ENCODE measurements around the gene GPR107.
A peak's percentile ranks its signal among the peaks of the same experiment; 100 is the strongest.

GPR107 gene

GRCh38 chr9:130027533-130028365 lies 26.0 kb upstream of the GPR107 start:
- DNase-seq (ENCODE audit: low spot score): no peak

GRCh38 chr9:130028493-130029222 lies 25.0 kb upstream of the GPR107 start:
- no peak for DNase-seq (ENCODE audit: low spot score)

GRCh38 chr9:130029223-130029973 lies 24.3 kb upstream of the GPR107 start:
- no peak for DNase-seq (ENCODE audit: low spot score)

GRCh38 chr9:130030651-130031127 lies 23.0 kb upstream of the GPR107 start:
- no peak for DNase-seq (ENCODE audit: low spot score)

DNA sequence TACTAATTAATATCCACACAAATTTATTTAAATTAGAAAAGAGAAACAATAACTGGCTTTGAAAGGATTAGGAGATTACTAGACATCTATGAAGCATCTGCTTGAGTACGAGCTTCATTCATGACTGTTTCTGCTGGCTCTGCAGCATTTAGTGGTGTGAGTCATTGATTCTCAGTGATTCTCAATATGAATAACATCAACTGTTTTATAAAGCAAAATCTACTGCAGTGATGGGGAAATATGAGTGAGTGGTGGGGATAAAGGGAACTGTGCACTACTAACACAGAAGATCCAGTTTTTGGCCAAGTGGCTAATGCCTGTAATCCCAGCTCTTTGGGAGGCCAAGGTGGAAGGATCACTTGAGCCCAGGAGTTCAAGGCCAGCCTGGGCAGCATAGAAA lies 19.1 kb upstream of the GPR107 start:
- peak; percentile 59 for DNase-seq (ENCODE audit: low spot score)

GRCh38 chr9:130036099-130036498 lies 17.6 kb upstream of the GPR107 start:
- no peak for DNase-seq (ENCODE audit: low spot score)

DNA sequence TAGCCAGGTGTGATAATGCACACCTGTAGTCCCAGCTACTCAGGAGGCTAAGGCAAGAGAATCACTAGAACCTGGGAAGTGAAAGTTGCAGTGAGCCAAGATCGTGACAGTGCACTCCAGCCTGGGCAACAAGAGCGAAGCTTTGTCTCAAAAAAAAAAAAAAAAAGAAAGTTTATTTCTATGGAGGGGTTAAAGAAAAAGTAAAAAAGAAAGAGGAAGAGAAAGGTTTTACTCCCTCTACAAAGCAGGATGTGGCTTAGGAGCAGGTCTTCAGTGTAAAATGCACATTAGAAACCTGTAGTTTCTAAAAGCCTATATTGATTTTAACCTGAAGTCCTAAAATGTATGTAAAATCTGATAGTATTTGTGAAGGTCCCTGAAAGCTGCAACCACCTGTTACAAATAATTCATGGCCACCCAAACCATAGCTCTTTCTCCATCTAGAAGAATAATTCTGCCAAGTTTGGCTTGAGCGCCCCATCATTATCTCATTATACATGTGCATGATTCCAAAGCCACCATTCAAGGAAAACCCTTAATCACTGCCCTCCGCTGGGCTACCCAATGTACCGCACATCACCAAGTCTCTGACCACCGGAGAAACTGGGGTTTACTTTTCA lies 14.1 kb upstream of the GPR107 start:
- no peak for DNase-seq (ENCODE audit: low spot score)

GRCh38 chr9:130040984-130041647 lies 12.6 kb upstream of the GPR107 start:
- no peak for DNase-seq (ENCODE audit: low spot score)

GRCh38 chr9:130041648-130042405 lies 11.9 kb upstream of the GPR107 start:
- peak; percentile 54 for DNase-seq (ENCODE audit: low spot score)

- peak; percentile 60 for DNase-seq (ENCODE audit: low spot score)
These were observed 11.3 kb upstream of the GPR107 start for GRCh38 chr9:130042406-130042884.

DNA sequence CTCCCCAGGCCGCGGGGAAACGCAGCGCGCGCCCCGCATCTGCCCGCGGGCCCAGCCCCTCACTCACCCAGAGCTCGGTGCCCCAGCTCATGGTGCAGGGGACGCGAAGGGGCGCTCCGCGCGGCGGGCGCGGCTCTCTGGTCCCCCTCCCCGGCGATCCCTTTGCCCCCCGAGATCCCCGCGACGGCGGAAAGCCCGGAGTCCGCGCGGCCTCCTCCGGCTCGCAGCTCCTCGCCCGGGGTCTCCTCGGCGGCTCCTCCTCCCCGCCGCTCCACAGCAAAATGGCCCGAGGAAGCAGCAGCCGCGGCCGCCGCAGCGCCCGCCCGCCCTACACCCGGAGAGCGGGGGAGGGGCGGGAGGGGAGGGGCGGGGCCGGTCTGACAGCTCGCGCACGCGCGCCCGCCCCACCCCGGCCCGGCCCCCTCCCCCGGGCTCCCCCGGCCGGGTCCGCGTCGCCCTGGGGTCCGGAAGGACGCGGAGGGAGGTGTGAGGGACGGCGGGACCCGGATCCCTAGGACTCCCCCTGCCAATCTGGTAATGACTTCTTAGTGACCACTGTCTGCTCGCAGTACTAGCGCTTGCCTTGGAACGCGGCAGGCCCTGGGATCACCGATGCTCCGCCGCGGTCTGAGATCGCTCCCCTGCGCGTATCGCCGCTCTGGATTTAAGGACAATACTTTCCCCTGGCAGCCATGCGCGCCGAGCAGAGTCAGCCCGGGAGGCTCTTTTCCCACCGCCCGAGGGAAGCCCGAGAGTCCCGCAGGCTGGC lies 10.6 kb upstream of the GPR107 start, which contains the start of gene FNBP1:
Gene FNBP1 (minus strand): TSS at position 305 of the 769 bp plus-strand sequence. CDS start 214 bp downstream, at position 91.
- DNase-seq (ENCODE audit: low spot score): peak; percentile 98

DNA sequence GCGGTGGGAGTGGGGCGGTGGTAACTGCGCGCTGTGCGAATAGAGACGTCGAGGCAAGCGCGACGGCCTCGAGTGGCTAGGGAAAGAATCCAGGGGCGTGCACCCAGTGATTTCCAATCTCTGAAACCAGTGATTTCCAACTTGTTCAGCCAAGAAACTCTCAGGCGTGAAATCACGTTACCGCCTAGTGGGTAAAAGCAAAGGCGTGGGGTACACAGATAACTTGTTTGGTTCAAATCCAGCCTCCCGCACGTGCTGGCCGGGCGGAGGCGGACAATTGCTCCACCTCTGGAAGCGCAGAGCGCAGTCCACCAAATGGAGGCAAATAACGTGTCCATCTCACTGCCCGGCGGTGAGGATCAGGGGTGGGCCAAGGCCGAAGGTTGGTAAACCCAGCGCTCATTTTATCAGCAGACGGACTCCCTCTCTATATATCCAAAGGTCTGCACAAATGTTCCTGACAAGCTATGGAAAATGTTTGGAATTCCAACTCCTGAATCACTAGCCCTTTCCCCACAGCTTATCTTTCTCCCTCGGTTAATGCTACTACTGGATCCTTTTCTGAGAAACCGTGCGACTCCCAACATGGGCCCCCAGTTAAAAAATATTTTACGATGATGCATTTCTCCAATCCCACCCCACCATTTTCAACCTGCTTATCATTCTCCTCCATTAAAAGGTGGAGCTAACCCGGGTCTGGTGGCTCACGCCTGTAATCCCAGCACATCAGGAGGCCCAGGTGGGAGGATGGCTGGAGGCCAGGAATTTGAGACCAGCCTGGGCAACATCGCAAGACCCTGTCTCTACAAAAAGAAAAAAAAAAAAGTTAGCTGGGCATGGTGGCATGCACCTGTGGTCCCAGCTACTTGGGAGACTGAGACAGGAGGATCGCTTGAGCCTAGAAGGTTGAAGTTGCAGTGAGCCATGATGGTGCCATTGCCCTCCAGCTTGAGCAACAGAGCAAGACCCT lies 9.8 kb upstream of the GPR107 start:
- peak; percentile 64 for DNase-seq (ENCODE audit: low spot score)

- DNase-seq (ENCODE audit: low spot score): no peak
These were observed 7.8 kb upstream of the GPR107 start for GRCh38 chr9:130045725-130046450.

DNA sequence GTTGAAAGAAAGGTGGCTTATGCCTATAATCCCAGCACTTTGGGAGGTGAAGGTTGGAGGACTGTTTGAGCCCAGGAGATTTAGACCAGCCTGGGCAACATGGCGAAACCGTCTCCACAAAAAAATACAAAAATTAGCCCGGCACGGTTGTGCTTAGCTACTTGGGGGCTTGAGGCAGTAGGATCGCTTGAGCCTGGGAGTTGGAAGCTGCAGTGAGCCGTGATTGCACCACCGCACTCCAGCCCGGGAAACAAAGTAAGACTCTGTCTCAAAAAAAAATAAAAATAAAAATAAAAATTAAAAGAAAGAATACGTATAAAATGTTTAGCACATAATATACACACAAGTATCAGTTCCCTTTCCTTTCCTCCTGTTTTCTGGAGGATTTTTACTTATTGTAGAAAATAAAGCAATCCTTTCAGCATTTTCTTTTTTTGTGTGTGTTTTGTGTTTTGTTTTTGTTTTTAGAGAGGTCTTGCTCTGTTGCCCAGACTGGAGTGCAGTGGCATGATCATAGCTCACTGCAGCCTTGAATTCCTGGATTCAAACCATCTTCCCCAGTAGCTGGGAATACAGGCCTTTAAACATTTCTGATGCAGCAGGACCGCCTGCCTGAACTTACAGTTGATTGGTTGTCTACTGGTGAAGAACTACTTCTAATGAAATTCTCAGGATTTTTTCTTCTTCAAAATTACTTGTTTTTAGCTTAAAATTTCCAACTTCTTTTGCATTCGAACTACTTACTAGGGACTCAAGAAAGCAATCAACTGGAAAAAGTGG lies 4.1 kb upstream of the GPR107 start:
- no peak for DNase-seq (ENCODE audit: low spot score)

- DNase-seq (ENCODE audit: low spot score): no peak
These were observed 3.2 kb upstream of the GPR107 start for GRCh38 chr9:130050462-130050861.

GRCh38 chr9:130051855-130052254 lies 1.9 kb upstream of the GPR107 start:
- no peak for DNase-seq (ENCODE audit: low spot score)

GRCh38 chr9:130053109-130053503 lies 600 bp upstream of the GPR107 start:
- no peak for DNase-seq (ENCODE audit: low spot score)
